Measurements from ENCODE around the gene MGME1. TPM values are rescaled to one million over a fixed set of nuclear protein-coding genes. Genes with fewer than 3 reads are reported as not detected.

Gene MGME1
- total RNA-seq, 4 donors from 2014 or later: 21.9 to 36.3 (median 33.5) TPM

DNA sequence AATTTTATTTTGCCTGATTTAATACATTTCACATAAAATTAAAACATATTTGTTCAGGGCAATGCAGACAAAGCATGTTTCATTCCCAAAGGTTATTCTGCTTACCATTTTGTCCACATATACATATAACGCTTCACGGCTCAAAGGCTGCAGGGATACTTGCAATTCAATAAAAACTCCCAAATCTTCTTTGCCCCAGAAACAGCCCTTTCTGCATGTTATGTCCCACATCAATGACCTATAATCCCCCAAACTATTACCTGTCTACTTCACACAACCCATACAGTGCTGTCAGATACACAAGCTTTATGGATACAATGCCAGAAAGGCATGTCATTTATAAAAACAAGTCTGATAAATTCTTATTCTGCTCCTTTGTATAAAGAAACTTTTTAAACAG, 20.4 kb upstream of the MGME1 start:
- DNase-seq (ENCODE audit: low spot score in 2 of 2): no peak
- intact Hi-C loops (cut with DNase I; ENCODE audit: low total_unique reads): no loop called here
- 94 to 95% methylated on average over 2 of the region's 2 CpGs for WGBS, 2 donors
- TF ChIP-seq, protein P1, sequence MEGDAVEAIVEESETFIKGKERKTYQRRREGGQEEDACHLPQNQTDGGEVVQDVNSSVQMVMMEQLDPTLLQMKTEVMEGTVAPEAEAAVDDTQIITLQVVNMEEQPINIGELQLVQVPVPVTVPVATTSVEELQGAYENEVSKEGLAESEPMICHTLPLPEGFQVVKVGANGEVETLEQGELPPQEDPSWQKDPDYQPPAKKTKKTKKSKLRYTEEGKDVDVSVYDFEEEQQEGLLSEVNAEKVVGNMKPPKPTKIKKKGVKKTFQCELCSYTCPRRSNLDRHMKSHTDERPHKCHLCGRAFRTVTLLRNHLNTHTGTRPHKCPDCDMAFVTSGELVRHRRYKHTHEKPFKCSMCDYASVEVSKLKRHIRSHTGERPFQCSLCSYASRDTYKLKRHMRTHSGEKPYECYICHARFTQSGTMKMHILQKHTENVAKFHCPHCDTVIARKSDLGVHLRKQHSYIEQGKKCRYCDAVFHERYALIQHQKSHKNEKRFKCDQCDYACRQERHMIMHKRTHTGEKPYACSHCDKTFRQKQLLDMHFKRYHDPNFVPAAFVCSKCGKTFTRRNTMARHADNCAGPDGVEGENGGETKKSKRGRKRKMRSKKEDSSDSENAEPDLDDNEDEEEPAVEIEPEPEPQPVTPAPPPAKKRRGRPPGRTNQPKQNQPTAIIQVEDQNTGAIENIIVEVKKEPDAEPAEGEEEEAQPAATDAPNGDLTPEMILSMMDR (IDR thresholded peaks at IDR 0.05): no peak
- TF ChIP-seq POLR2A (IDR thresholded peaks at IDR 0.05): no peak
- H3K4me3 ChIP-seq (ENCODE audit: low read depth, poor library complexity, severe bottlenecking): no peak overlapping the region

DNA sequence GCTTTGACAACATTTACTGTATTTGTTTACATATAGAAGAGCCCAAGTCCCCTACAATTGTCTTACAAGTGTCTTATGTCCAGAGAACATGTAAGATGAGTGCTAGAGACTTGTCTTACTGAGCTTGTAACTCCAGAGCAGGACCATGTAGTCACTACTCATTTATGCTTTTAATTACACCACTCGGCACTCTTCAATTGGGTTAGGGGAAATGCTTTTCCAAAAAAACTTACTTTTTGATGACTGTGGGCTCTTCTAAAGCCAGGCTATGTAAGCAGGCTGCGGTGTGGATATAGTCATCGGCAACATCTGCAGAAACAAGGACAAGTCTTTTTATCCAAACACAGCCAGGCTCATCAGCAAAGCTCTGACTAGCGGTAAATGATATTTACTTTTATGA, 18.9 kb upstream of the MGME1 start:
- WGBS, 2 donors: 97% methylated on average over 4 of the region's 4 CpGs
- DNase-seq (ENCODE audit: low spot score in 2 of 2): no peak

DNA sequence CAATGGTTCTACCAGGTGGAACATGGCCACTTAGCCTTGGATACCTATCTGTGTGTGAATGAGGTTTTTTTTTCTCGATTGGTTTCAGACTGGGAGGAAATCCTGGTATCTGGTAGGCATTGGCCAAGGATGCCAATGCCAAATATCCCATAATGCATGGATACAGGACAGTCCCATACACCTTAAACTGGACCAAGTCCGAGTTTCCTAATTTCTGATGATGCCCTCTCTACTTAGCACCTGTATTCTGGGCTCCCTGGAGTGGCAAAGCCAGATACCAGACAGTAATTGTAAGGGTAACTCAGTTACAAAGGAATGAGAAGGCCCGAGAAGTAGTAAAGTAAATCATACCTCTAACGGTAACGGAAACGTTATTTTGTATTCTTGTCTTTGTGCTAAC, 18.1 kb upstream of the MGME1 start:
- TF ChIP-seq POLR2A (IDR thresholded peaks at IDR 0.05): no peak
- no peak overlapping the region for H3K4me3 ChIP-seq (ENCODE audit: low read depth, poor library complexity, severe bottlenecking)
- intact Hi-C loops (cut with DNase I; ENCODE audit: low total_unique reads): no loop called here
- no peak for DNase-seq (ENCODE audit: low spot score in 2 of 2)
- WGBS, 2 donors: 79 to 93% methylated on average over 6 of the region's 6 CpGs

More for the DNA sequence above, 18.9 kb upstream of the MGME1 start:
- no peak overlapping the region for H3K4me3 ChIP-seq (ENCODE audit: low read depth, poor library complexity, severe bottlenecking)
- TF ChIP-seq, protein P1 (IDR thresholded peaks at IDR 0.05): no peak
- no peak for TF ChIP-seq POLR2A (IDR thresholded peaks at IDR 0.05)
- intact Hi-C loops (cut with DNase I; ENCODE audit: low total_unique reads): no loop called here

DNA sequence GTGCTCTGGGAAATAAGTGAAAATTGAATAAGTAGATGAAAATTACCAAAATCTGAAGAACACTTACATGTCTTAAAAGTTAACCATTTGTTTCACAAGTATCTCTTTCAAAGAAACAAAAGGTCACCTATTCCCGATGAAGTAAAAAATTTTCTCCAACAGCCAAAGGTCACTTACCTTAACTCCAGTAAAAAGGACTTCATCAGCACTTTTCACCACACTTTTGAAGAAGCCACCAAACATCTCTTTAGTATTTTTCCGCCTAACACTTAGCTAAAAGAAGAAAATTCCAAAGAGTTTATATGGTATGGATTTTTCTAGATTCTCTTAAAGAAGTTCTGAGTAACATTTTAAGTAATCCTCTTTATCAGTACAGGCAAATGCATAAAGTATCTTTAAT, 17.5 kb upstream of the MGME1 start:
- no peak overlapping the region for H3K4me3 ChIP-seq (ENCODE audit: low read depth, poor library complexity, severe bottlenecking)
- intact Hi-C loops (cut with DNase I; ENCODE audit: low total_unique reads): no loop called here
- WGBS, 2 donors: 97% methylated on average over 2 of the region's 2 CpGs
- TF ChIP-seq POLR2A (IDR thresholded peaks at IDR 0.05): no peak
- TF ChIP-seq, protein P1 (IDR thresholded peaks at IDR 0.05): no peak
- DNase-seq (ENCODE audit: low spot score in 2 of 2): no peak

DNA sequence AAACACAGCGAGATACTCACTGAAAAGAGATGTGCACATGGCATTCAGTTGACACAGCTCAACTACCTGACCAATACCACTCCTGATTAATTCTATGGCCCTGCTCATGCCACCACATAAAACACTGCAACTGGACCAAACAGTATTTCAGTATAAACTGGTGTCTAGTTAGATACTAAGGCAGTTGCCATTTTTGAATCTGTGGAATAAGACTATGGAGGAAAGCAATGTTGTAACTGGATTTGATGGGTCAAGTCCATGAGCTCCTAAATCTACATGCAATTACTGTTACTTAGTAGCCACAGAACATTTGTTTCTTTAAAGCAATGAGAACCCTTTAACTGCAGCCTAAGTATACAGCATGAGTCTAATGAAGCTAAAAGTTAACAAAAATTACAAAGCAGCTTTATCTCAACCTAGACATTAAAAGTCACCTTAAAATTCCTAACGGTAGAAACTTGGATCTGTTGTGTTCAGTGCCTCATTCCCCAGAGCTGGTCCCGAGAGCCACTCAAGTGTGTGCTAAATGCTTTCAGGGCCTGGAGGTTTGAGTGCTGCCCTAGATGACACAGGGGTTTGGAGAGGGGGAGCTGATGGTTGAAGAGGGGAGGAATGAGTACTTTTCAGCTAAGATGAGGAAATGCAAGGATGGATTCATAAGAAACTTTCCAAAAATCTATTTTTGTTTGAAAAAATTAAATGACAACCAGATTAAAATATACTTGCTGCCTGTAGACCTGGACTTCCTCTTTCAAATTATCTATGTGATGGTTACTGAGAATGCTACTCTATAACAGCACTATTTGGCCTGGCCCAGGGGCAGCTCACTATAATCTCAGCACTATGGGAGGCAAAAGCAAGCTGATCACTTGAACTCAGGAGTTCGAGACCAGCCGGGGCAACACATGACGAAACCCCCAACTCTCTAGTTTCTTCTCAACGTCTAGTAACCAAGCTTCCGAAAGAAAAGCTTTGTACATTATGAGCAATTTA, 15.8 kb upstream of the MGME1 start:
- 93 to 94% methylated on average over 8 of the region's 8 CpGs for WGBS, 2 donors
- intact Hi-C loops (cut with DNase I; ENCODE audit: low total_unique reads): no loop called here
- TF ChIP-seq, protein P1 (IDR thresholded peaks at IDR 0.05): no peak
- TF ChIP-seq POLR2A (IDR thresholded peaks at IDR 0.05): no peak
- DNase-seq (ENCODE audit: low spot score in 2 of 2): no peak
- H3K4me3 ChIP-seq (ENCODE audit: low read depth, poor library complexity, severe bottlenecking): no peak overlapping the region

DNA sequence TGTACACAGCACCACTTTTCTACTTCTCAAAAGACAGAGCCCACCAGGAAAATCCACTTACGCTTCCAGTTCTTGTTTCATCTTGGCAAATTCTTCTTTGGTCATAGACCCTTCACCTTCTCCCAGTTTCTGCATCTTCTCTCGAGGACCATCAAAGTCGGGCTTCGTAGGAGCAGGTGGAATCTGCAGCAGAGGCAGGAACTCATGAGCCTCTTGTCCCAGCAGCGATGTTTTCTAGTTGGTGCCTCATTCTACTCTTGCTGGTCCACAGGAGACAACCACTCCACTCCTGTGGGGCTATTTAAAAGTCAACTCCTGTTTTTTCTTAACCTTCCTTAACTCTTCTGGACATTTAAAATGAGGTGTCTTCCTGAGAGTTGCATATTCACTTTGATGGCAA, 14.9 kb upstream of the MGME1 start:
- no peak for DNase-seq (ENCODE audit: low spot score in 2 of 2)
- WGBS, 2 donors: 91 to 95% methylated on average over 5 of the region's 5 CpGs
- intact Hi-C loops (cut with DNase I; ENCODE audit: low total_unique reads): no loop called here
- H3K4me3 ChIP-seq (ENCODE audit: low read depth, poor library complexity, severe bottlenecking): no peak overlapping the region
- TF ChIP-seq, protein P1 (IDR thresholded peaks at IDR 0.05): no peak
- TF ChIP-seq POLR2A (IDR thresholded peaks at IDR 0.05): no peak
